GM19463 (cell line): Measurements from ENCODE around the gene UNKL.

Experiments
- ATAC-seq: cut with Tn5 transposase; IDR thresholded peaks from one replicate; pipeline ENCODE4 v1.9.1; 2021; ENCODE audit warnings: mild to moderate bottlenecking, moderate library complexity; ENCODE audit not compliant: unreplicated experiment

UNKL gene

DNA sequence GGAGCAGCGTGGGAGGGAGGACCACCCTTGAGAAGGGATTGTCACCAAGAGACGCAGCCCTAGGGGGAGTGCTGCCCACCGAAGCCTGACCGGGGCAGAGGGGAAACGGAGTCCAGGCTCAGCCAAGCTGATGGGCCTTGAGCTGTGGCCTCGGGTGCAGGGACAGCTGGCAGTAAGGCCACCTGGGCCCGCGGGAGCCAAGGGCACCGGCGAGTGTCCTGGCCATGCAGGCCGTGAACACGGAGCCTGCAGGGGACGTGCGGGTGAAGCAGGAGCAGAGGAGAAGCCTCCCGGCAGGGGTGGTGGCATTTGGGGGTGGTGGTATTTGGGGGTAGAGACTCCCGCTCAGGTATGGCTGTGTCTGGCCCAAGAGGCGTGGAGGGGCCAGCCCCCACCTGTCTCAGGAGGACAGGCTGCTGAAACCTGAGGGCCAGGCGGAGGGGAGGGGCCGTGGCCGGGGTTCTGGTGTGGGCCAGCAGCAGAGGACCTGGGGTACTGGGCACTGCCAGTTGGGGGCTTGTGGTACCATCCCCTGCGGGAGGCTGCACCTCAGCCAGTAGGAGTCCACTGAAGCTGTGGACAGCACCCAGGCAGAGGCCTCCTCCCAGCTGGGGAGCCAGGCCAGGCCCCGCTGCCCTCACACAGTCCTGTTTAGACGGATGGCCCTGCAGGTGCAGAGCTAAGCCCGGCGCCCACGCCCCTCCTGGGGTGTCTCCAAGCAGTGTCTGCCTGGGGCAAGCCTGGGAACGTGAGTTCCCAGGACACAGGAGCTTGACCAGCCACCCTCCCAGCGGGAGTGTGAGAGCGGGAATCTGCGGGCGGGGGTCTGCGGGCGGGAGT is 58.2 kb downstream of the UNKL start:
- ATAC-seq, result no peak

DNA sequence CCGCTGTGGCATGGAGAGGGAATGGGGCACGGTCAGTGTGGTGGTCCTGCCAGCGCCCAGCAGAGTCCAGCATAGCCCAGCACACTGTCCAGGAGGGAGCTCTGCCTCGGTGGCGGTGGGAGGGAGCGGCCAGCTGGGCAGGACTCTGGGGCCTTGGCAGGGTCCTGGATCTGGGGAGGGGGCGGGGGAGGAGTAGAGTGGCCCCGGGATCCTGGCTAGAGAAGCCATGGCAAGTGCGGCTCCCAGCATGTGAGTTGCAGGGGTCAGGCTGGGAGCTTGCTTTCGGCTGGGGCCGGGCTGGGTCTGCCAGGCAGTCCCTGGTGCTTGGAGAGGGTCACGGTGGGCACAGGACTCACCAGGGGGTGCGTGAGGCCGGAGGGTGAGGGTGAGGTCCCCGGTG is 58.9 kb downstream of the UNKL start:
- ATAC-seq, result no peak

DNA sequence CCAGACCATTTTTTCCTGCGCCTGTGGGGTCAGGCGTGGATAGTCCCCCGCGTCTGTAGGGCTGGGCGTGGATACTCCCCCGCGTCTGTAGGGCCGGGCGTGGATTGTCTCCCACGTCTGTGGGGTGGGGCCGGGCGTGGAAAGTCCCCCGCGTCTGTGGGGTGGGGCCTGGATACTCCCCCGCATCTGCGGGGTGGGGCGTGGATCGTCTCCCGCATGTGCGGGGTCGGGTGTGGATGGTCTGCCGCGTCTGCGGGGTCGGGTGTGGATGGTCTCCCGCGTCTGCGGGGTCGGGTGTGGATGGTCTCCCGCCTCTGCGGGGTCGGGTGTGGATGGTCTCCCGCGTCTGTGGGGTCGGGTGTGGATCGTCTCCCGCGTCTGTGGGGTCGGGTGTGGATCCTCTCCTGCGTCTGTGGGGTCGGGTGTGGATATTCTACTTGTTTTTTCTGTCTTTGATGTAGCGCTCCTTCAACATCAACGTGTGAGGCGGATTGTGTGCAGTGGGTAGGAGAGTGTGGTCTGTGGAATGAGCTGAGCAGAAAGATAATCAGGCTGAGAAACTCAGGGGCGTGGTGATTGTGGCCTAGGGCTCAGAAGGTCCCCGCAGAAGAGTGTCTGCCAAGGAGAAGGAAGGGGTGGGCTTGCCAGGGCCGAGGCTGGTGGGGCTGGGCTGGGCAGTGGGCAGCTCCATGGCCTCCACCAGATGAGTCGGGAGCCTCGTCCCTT is 59.5 kb downstream of the UNKL start:
- no peak for ATAC-seq

GRCh38 chr16:1351582-1352362 is 62.7 kb downstream of the UNKL start, which contains the start of the genes GNPTG and TSR3:
Gene GNPTG (plus strand): TSS chr16:1351931. CDS start chr16:1351966, 35 bp downstream.
Gene TSR3 (minus strand): TSS chr16:1351878. CDS start chr16:1351804, 74 bp downstream.
- peak; percentile 86 for ATAC-seq

DNA sequence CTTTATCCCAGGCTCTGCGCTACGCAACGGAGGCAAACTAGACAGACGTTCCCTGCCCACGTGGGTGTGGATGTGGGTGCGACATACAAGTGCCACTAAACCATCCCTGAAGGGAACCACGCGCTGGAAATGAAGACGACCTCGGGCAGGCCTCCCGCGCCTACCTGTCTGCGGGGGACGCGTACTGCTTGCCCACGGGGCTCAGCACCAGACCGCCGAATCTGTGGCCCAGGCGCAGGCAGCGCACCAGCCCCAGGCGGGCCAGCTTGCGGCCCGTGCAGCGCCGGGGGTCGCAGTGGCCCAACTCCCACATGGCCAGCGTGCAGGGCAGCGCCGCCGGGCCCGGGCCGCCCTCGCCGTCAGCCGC is 63.3 kb downstream of the UNKL start:
- peak; percentile 6 for ATAC-seq

GRCh38 chr16:1350691-1351090 is 63.8 kb downstream of the UNKL start:
- ATAC-seq, result no peak

DNA sequence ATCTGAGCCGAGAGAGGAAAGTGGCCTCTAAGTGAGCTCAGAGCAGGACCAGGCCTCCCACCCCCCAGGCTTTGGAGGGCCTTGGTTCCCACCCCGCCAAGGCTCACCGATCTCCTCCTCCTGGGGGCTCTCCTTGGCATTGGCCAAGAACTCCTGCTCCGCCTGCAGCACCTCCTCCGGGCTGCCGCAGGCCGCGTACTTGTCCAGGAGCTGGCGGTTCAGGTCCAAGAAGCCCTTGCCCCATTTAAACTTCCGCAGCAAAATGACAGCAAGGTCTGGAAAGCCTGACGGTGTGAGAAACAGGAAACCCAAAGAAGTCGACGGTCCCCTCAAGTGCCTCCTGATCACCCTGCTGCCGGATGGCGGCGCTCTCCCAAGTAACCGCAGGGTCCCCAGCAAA is 64.6 kb downstream of the UNKL start:
- no peak for ATAC-seq

- no peak for ATAC-seq
These were observed 65.2 kb downstream of the UNKL start for GRCh38 chr16:1349351-1349750.

DNA sequence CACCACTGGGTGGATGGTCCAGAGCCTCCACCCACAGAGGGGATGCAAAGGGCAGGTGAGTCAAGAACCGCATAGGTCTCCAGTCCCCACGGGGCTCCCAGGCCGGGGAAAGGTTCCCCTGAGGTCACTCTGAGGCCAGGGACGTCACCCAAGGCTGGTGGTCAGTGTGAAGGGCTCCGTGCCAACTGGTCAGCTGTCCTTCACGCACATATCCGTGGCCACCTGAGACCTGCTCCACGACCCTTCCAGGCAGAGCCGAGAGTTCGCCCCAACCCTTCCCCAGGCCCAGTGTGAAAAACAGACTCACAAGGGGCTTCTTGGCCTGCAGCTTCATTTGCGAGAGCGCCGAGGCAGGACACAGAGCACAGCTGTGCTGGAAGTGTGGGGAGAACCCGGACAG is 65.6 kb downstream of the UNKL start:
- no peak for ATAC-seq

GRCh38 chr16:1348441-1348840 is 66.1 kb downstream of the UNKL start:
- no peak for ATAC-seq

DNA sequence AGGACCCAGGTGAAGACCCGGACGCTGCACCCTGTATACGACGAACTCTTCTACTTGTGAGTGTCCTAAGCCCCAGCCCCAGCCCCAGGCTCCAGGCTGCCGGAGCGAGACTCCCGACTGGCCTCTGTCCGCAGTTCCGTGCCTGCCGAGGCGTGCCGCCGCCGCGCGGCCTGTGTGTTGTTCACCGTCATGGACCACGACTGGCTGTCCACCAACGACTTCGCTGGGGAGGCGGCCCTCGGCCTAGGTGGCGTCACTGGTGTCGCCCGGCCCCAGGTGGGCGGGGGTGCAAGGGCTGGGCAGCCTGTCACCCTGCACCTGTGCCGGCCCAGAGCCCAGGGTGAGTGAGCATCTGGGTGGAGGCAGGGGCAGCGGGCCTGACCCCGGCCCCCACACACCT is 66.5 kb downstream of the UNKL start:
- ATAC-seq, result no peak

DNA sequence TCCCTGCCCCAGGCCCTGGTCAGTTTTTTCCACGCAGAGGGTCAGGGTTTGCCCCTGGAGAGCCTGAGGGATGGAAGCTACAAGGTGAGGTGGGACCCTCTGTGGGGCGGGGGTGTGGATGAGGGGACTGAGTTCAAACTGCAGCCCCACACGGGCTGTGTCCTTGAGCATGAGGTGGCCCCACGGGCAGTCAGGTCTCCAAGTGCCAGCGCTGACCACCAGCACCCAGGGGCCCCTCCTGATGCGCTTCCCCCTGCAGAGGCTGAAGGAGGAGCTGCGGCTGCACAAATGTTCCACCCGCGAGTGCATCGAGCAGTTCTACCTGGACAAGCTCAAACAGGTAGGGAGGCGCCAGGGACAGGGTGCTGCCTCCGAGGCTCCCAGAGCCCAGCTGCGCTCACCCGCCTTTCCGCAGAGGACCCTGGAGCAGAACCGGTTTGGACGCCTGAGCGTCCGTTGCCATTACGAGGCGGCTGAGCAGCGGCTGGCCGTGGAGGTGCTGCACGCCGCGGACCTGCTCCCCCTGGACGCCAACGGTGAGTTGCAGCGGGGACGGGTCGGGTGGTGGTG is 67.1 kb downstream of the UNKL start:
- no peak for ATAC-seq

DNA sequence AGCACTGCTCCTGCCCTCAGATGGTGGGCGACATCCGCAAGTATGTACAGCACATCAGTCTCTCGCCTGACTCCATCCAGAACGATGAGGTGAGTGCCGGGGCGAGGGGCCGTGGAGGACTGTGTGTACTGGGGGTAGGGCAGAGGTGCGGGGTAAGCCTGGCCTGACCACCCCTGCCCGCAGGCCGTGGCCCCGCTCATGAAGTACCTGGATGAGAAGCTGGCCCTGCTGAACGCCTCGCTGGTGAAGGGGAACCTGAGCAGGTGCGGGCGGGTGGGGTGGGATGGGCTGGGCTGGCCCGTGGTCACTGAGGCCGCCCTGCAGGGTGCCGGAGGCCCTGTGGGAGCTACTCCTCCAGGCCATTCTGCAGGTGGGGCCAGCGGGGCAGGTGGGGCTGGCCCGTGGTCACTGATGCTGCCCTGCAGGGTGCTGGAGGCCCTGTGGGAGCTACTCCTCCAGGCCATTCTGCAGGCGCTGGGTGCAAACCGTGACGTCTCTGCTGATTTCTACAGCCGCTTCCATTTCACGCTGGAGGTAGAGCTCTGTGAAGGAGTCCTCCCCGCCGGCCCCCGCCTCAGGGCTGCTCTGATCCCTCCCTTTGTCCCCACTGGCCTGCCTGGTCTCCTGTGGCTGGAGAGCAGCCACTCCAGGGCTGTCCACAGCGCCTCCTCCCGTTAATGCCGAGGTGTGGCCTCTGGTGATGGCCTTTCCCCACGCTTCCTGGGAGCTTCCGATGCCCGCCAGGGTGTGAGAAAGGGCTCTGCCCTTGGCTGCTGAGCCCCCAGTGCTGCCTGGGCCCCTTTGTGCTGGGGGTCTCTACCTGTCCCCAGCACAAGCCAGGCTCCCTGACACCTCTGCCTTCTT is 67.8 kb downstream of the UNKL start:
- no peak for ATAC-seq

GRCh38 chr16:1345651-1346421 is 68.7 kb downstream of the UNKL start:
- no peak for ATAC-seq

DNA sequence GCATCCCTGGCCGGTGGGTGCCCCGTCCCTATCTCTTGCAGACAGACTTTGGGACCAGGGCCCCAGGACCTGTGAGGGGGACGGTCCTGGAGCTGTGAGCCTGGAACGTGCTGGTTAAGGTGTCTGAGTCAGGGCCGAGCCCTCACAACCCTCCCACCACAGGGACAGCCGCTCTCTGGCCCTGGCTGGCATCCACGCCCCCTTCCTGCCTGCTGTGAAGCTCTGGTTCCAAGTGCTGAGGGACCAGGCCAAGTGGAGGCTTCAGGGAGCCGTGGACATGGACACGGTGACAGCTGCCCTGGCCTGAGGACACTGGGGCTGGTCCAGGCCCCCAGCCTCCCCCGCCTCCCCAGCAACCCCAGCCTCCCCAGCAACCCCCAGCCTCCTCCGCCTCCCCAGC is 69.4 kb downstream of the UNKL start:
- ATAC-seq, result no peak

DNA sequence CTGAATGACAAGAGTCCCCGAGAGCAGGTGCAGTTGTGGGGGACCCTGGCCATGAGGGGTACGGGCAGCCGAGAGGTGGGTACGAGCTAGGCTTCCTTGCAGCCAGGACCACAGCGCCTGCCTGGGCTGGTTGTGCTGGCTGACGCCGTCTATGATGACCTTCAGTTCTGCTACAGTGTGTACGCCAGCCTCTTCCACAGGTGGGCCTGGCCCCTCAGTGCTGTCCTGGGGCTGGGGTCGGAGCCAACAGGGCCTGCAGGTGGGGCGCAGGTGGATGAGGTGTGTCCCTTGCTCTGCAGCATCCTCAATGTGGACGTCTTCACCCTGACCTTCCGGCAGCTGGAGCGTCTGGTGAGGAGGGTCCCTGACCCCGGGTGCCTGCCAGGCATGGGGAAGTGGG is 70.0 kb downstream of the UNKL start:
- no peak for ATAC-seq

GRCh38 chr16:1343428-1344242 is 70.9 kb downstream of the UNKL start:
- ATAC-seq, result no peak
